HL-60 (cell line): ENCODE data around the gene ABCB9.

ENCODE experiments used
- DNase-seq, 2 experiments: peaks; one replicate each; pipeline ENCODE4 v3.0.0-alpha.2; 2010 to 2020; ENCODE audit warnings: low read depth in 1 of 2, low spot score in 1 of 2
- H3K27ac ChIP-seq: fragments of 250-450 bp; sonication (Bioruptor Pico); replicated peaks from 2 replicates; pipeline ENCODE4 v1.5.1; 2020; ENCODE audit warnings: mild to moderate bottlenecking, moderate library complexity
- H3K27me3 ChIP-seq: fragments of 250-450 bp; sonication (Bioruptor Pico); 2 replicates; pipeline ENCODE4 v1.5.1; 2021; ENCODE audit warnings: mild to moderate bottlenecking, moderate library complexity; ENCODE audit not compliant: insufficient read depth, poor library complexity, severe bottlenecking
- H3K4me3 ChIP-seq: replicated peaks from 2 replicates; pipeline ENCODE4 v1.5.1; 2011; ENCODE audit warnings: mild to moderate bottlenecking, control low read depth, low read length; ENCODE audit not compliant: insufficient read depth
- CTCF ChIP-seq: IDR thresholded peaks from one replicate; pipeline ENCODE4 v1.5.1; 2011; ENCODE audit warnings: low read length, control low read depth, inconsistent platforms; ENCODE audit not compliant: insufficient read depth
- GABPA ChIP-seq: IDR thresholded peaks from 2 replicates; pipeline ENCODE4 v1.6.1; 2012; ENCODE audit warnings: low read depth
- POLR2AphosphoS5 ChIP-seq: IDR thresholded peaks from 2 replicates; pipeline ENCODE4 v1.6.1; 2012; ENCODE audit warnings: low read depth
- REST ChIP-seq: IDR thresholded peaks from 2 replicates; pipeline ENCODE4 v1.6.1; 2012; ENCODE audit warnings: low read depth; ENCODE audit not compliant: insufficient replicate concordance
- SPI1 ChIP-seq: IDR thresholded peaks from 2 replicates; pipeline ENCODE4 v1.6.1; 2012; ENCODE audit warnings: low read depth, mild to moderate bottlenecking, borderline replicate concordance

Gene ABCB9

GRCh38 chr12:122928404-122929147 is 37.7 kb downstream of the ABCB9 start:
- no peak for DNase-seq
- Histone ChIP-seq H3K4me3 (no peak overlapping the region), H3K27me3 (no peaks in the 10 kb centered on the region), H3K27ac (no peak overlapping the region)
- TF ChIP-seq GABPA = no peak
- no peak for TF ChIP-seq SPI1
- no peak for TF ChIP-seq POLR2AphosphoS5
- no peak for TF ChIP-seq REST
- no peak for TF ChIP-seq CTCF

- TF ChIP-seq SPI1 = peak; percentile 44; the same call in 1 of the 2 replicates
- TF ChIP-seq POLR2AphosphoS5 = no peak
- no peak for TF ChIP-seq REST
- no peak for TF ChIP-seq CTCF
- Histone ChIP-seq H3K4me3 (no peak overlapping the region), H3K27me3 (no peaks in the 10 kb centered on the region), H3K27ac (no peak overlapping the region)
- no peak for DNase-seq
Measured at GRCh38 chr12:122927756-122928403, 38.4 kb downstream of the ABCB9 start.

- H3K27me3 ChIP-seq = no peaks in the 10 kb centered on the region
- TF ChIP-seq CTCF = no peak
- no peak for TF ChIP-seq REST
- no peak for TF ChIP-seq SPI1
- no peak for TF ChIP-seq POLR2AphosphoS5
- no peak for TF ChIP-seq GABPA
- H3K4me3 ChIP-seq = no peak overlapping the region
- no peak for DNase-seq
- H3K27ac ChIP-seq = no peak overlapping the region
Measured at GRCh38 chr12:122921917-122922316, 44.3 kb downstream of the ABCB9 start.
